Neural progenitor cell (in vitro differentiated cells): Measurements from ENCODE around the gene SMARCA5. TPM values are rescaled to one million over a fixed set of nuclear protein-coding genes. Genes with fewer than 3 reads are reported as not detected.

Source experiments
- DNase-seq: peaks from one replicate; pipeline ENCODE4 v3.0.0-alpha.2; 2016; ENCODE audit warnings: low spot score
- H2AFZ ChIP-seq: fragments of 200-600 bp; sonication (generic); replicated peaks from 2 replicates; pipeline ENCODE4 v1.6.1; 2016; ENCODE audit warnings: antibody characterized with exemption
- H3F3A ChIP-seq: fragments of 200-600 bp; sonication (generic); 2 replicates; pipeline ENCODE4 v1.6.1; 2016; ENCODE audit warnings: antibody characterized with exemption, low read depth
- H3K27ac ChIP-seq: fragments of 200-600 bp; sonication (generic); 2 replicates; pipeline ENCODE4 v1.5.1; 2016; ENCODE audit warnings: mild to moderate bottlenecking
- H3K27me3 ChIP-seq: fragments of 200-600 bp; sonication (generic); 2 replicates; pipeline ENCODE4 v1.6.1; 2016; ENCODE audit warnings: mild to moderate bottlenecking, moderate library complexity
- H3K36me3 ChIP-seq: fragments of 200-600 bp; sonication (generic); 2 replicates; pipeline ENCODE4 v1.5.1; 2016
- H3K4me1 ChIP-seq: fragments of 200-600 bp; sonication (generic); 2 replicates; pipeline ENCODE4 v1.6.1; 2016; ENCODE audit warnings: mixed run types
- H3K4me2 ChIP-seq: fragments of 200-600 bp; sonication (generic); 2 replicates; pipeline ENCODE4 v1.6.1; 2016
- H3K4me3 ChIP-seq: fragments of 200-600 bp; sonication (generic); 2 replicates; pipeline ENCODE4 v1.5.1; 2016
- H3K79me2 ChIP-seq: fragments of 200-600 bp; sonication (generic); 2 replicates; pipeline ENCODE4 v1.6.1; 2016; ENCODE audit warnings: low read depth
- H3K9ac ChIP-seq: fragments of 200-600 bp; sonication (generic); 2 replicates; pipeline ENCODE4 v1.6.1; 2016
- H3K9me3 ChIP-seq: fragments of 200-600 bp; sonication (generic); 2 replicates; pipeline ENCODE4 v1.5.1; 2016; ENCODE audit warnings: low read depth
- H4K20me1 ChIP-seq: fragments of 200-600 bp; sonication (generic); 2 replicates; pipeline ENCODE4 v1.6.1; 2016; ENCODE audit warnings: low read depth
- H3K27ac Mint-ChIP-seq: 3 replicates; pipeline ENCODE4 v1.8.0; 2021; ENCODE audit warnings: mixed read lengths
- H3K27me3 Mint-ChIP-seq: 2 replicates; pipeline ENCODE4 v1.8.0; 2022; ENCODE audit warnings: low read depth, mild to moderate bottlenecking, inconsistent platforms, moderate library complexity, mixed read lengths; ENCODE audit not compliant: insufficient read depth
- H3K36me3 Mint-ChIP-seq: 3 replicates; pipeline ENCODE4 v1.8.0; 2021; ENCODE audit warnings: mixed read lengths
- H3K4me1 Mint-ChIP-seq: 3 replicates; pipeline ENCODE4 v1.8.0; 2021; ENCODE audit warnings: mixed read lengths
- H3K4me3 Mint-ChIP-seq: 3 replicates; pipeline ENCODE4 v1.8.0; 2021; ENCODE audit warnings: mild to moderate bottlenecking, moderate library complexity, mixed read lengths
- H3K9me3 Mint-ChIP-seq: 3 replicates; pipeline ENCODE4 v1.8.0; 2020; ENCODE audit warnings: mixed read lengths
- EZH2 ChIP-seq: fragments of 200-600 bp; sonication (generic); IDR thresholded peaks from 2 replicates; pipeline ENCODE4 v1.6.1; 2017; ENCODE audit warnings: antibody characterized with exemption, mild to moderate bottlenecking, moderate library complexity
- EZH2phosphoT487 ChIP-seq: fragments of 200-600 bp; sonication (generic); IDR thresholded peaks from 2 replicates; pipeline ENCODE4 v1.6.1; 2017; ENCODE audit warnings: antibody characterized with exemption
- total RNA-seq: library from RNA; depleted of rRNA; stranded (reverse); fragments of >200 nt; gene quantifications from 2 replicates; pipeline ENCODE4 v1.2.3, GENCODE V29; 2015; ENCODE audit warnings: low replicate concordance
- TF ChIP-seq, protein P1 (sequence below): fragments of 200-600 bp; sonication (generic); IDR thresholded peaks from 2 replicates; pipeline ENCODE4 v1.5.1; 2017; ENCODE audit warnings: antibody characterized with exemption, mild to moderate bottlenecking

The SMARCA5 gene
- total RNA-seq, 1 donor from 2014 or later: 176 TPM

GRCh38 chr4:143586080-143586479, 72.6 kb downstream of the SMARCA5 start:
- H3K9ac ChIP-seq: no peak overlapping the region
- Mint-ChIP-seq H3K36me3 (no peaks in the 10 kb centered on the region), H3K4me3 (no peak overlapping the region), H3K27me3 (no peaks in the 10 kb centered on the region), H3K4me1 (no peaks in the 10 kb centered on the region), H3K27ac (no peak overlapping the region), H3K9me3 (peaks cover 15% of the 10 kb centered on the region)
- no peaks in the 10 kb centered on the region for H3F3A ChIP-seq
- no peak overlapping the region for H3K4me2 ChIP-seq
- TF ChIP-seq EZH2 (no peak), EZH2phosphoT487 (no peak)
- TF ChIP-seq, protein P1, sequence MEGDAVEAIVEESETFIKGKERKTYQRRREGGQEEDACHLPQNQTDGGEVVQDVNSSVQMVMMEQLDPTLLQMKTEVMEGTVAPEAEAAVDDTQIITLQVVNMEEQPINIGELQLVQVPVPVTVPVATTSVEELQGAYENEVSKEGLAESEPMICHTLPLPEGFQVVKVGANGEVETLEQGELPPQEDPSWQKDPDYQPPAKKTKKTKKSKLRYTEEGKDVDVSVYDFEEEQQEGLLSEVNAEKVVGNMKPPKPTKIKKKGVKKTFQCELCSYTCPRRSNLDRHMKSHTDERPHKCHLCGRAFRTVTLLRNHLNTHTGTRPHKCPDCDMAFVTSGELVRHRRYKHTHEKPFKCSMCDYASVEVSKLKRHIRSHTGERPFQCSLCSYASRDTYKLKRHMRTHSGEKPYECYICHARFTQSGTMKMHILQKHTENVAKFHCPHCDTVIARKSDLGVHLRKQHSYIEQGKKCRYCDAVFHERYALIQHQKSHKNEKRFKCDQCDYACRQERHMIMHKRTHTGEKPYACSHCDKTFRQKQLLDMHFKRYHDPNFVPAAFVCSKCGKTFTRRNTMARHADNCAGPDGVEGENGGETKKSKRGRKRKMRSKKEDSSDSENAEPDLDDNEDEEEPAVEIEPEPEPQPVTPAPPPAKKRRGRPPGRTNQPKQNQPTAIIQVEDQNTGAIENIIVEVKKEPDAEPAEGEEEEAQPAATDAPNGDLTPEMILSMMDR: no peak
- H3K27me3 ChIP-seq: no peaks in the 10 kb centered on the region
- H3K27ac ChIP-seq: no peak overlapping the region
- H3K36me3 ChIP-seq: no peaks in the 10 kb centered on the region
- H2AFZ ChIP-seq: no peak overlapping the region
- H3K79me2 ChIP-seq: no peaks in the 10 kb centered on the region
- no peaks in the 10 kb centered on the region for H4K20me1 ChIP-seq
- H3K4me1 ChIP-seq: no peaks in the 10 kb centered on the region
- no peak overlapping the region for H3K4me3 ChIP-seq
- H3K9me3 ChIP-seq: no peaks in the 10 kb centered on the region
- no peak for DNase-seq

DNA sequence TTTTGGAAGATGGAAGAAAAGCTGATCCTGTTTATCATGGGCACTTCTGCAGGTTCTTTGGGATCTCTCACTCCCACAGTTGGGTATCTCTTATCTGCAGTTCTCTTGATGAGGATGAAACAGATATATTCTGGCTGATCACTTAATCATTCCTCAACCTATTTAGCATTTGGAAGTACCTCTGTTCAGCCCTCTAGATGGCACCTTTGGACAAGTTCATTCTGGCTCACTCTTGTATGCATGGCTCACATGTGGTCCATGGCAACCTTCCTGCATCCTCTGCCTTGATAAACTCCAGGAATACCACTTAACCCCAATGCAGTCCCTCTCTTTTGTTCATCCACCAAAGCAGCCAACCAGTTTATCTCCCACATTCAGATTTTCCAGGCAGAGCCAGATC, 74.2 kb downstream of the SMARCA5 start:
- H3K79me2 ChIP-seq: no peaks in the 10 kb centered on the region
- DNase-seq: no peak
- no peak overlapping the region for H3K27ac ChIP-seq
- Mint-ChIP-seq H3K27me3 (no peaks in the 10 kb centered on the region), H3K27ac (no peak overlapping the region), H3K4me1 (no peaks in the 10 kb centered on the region), H3K36me3 (no peaks in the 10 kb centered on the region), H3K4me3 (no peak overlapping the region), H3K9me3 (peaks cover 12% of the 10 kb centered on the region)
- H3K27me3 ChIP-seq: no peaks in the 10 kb centered on the region
- H3K36me3 ChIP-seq: no peaks in the 10 kb centered on the region
- no peaks in the 10 kb centered on the region for H3F3A ChIP-seq
- H3K4me1 ChIP-seq: no peaks in the 10 kb centered on the region
- no peaks in the 10 kb centered on the region for H3K9me3 ChIP-seq
- H2AFZ ChIP-seq: no peak overlapping the region
- H4K20me1 ChIP-seq: no peaks in the 10 kb centered on the region
- H3K4me3 ChIP-seq: no peak overlapping the region
- no peak overlapping the region for H3K4me2 ChIP-seq
- no peak overlapping the region for H3K9ac ChIP-seq
- TF ChIP-seq, protein P1: no peak
- TF ChIP-seq EZH2: no peak
- no peak for TF ChIP-seq EZH2phosphoT487

- Histone ChIP-seq H3K79me2 (no peaks in the 10 kb centered on the region), H3K27me3 (no peaks in the 10 kb centered on the region), H2AFZ (no peak overlapping the region), H4K20me1 (no peaks in the 10 kb centered on the region), H3K9me3 (no peaks in the 10 kb centered on the region), H3F3A (no peaks in the 10 kb centered on the region), H3K27ac (no peak overlapping the region), H3K36me3 (no peaks in the 10 kb centered on the region), H3K4me1 (no peaks in the 10 kb centered on the region), H3K4me2 (no peak overlapping the region), H3K9ac (no peak overlapping the region), H3K4me3 (no peak overlapping the region)
- Mint-ChIP-seq H3K27me3 (no peaks in the 10 kb centered on the region), H3K27ac (no peak overlapping the region), H3K4me1 (no peaks in the 10 kb centered on the region), H3K36me3 (no peaks in the 10 kb centered on the region), H3K4me3 (no peak overlapping the region), H3K9me3 (peaks cover 3% of the 10 kb centered on the region)
- TF ChIP-seq, protein P1: no peak
- no peak for TF ChIP-seq EZH2phosphoT487
- TF ChIP-seq EZH2: no peak
- no peak for DNase-seq
Observed at GRCh38 chr4:143597276-143597675, 83.8 kb downstream of the SMARCA5 start.

DNA sequence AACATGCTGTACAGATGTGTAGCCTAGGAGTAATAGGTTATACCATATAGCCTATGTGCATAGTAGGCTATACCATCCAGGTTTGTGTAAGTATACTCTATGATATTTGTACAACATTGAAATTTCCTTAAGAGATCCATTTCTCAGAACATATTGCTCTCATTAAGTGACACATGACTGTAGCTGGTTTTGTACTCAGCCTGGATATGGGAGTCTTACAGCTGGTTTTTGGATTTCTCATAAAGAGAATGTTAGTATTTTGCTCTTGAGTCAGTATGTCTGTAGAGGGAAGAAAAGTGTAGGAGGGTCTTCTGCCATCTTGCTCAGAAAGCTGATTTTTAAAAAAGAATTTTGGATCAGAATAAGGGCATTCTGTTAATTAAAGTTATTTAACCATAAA, 85.3 kb downstream of the SMARCA5 start:
- H3K27me3 Mint-ChIP-seq: no peaks in the 10 kb centered on the region
- H3K27ac Mint-ChIP-seq: no peak overlapping the region
- no peak for DNase-seq

More for the DNA sequence above, 85.3 kb downstream of the SMARCA5 start:
- Mint-ChIP-seq H3K4me1 (no peaks in the 10 kb centered on the region), H3K4me3 (no peak overlapping the region), H3K36me3 (no peaks in the 10 kb centered on the region), H3K9me3 (peaks cover 3% of the 10 kb centered on the region)
- no peak overlapping the region for H3K9ac ChIP-seq
- TF ChIP-seq EZH2phosphoT487 (no peak), EZH2 (no peak)
- TF ChIP-seq, protein P1: no peak
- no peak overlapping the region for H3K4me2 ChIP-seq
- no peaks in the 10 kb centered on the region for H3K27me3 ChIP-seq
- no peaks in the 10 kb centered on the region for H3F3A ChIP-seq
- H3K36me3 ChIP-seq: no peaks in the 10 kb centered on the region
- no peak overlapping the region for H2AFZ ChIP-seq
- H3K79me2 ChIP-seq: no peaks in the 10 kb centered on the region
- no peaks in the 10 kb centered on the region for H4K20me1 ChIP-seq
- H3K4me3 ChIP-seq: no peak overlapping the region
- H3K9me3 ChIP-seq: no peaks in the 10 kb centered on the region
- no peaks in the 10 kb centered on the region for H3K4me1 ChIP-seq
- no peak overlapping the region for H3K27ac ChIP-seq
